HepG2 (cell line): ENCODE data around the gene CFL1. TPM values are rescaled to one million over a fixed set of nuclear protein-coding genes. Genes with fewer than 3 reads are reported as not detected.

Experiments
- BHLHE40 ChIP-seq: IDR thresholded peaks from 2 replicates; pipeline ENCODE4 v1.6.1; 2011; ENCODE audit warnings: low read length, improper control_type of control experiment
- CERS6 ChIP-seq: sonication (generic); formaldehyde crosslinking; IDR thresholded peaks from 2 replicates; pipeline ENCODE4 v1.5.0; 2020; ENCODE audit warnings: missing genetic modification reagents
- CREM ChIP-seq, 2 experiments: sonication (generic) in 1 of 2; formaldehyde crosslinking in 1 of 2; IDR thresholded peaks; 2 replicates each; pipeline versions ENCODE4 v1.4.0 to v1.6.1; 2016 to 2020; ENCODE audit warnings: antibody characterized with exemption in 1 of 2, mild to moderate bottlenecking in 1 of 2, missing genetic modification reagents in 1 of 2
- FOXP1 ChIP-seq, 2 experiments: fragments of 450-650 bp in 1 of 2; IDR thresholded peaks; 2 replicates each; pipeline ENCODE4 v1.6.1; 2017 to 2018; ENCODE audit warnings: antibody characterized with exemption in 1 of 2
- GATAD2A ChIP-seq: IDR thresholded peaks from 2 replicates; pipeline ENCODE4 v1.6.1; 2016
- KLF11 ChIP-seq: IDR thresholded peaks from 2 replicates; pipeline ENCODE4 v1.6.1; 2016; ENCODE audit warnings: missing compliant biosample characterization
- KLF6 ChIP-seq: IDR thresholded peaks from 2 replicates; pipeline ENCODE4 v1.8.0; 2016; ENCODE audit warnings: missing biosample characterization, missing genetic modification reagents
- MEIS1 ChIP-seq: sonication (generic); formaldehyde crosslinking; IDR thresholded peaks from 2 replicates; pipeline ENCODE4 v1.9.0; 2021; ENCODE audit warnings: mild to moderate bottlenecking, missing genetic modification reagents, moderate library complexity, borderline replicate concordance
- MXI1 ChIP-seq: IDR thresholded peaks from 3 replicates; pipeline ENCODE4 v1.6.1; 2012; ENCODE audit warnings: low read depth, low read length, inconsistent platforms, borderline replicate concordance
- PREB ChIP-seq: sonication (generic); formaldehyde crosslinking; IDR thresholded peaks from 2 replicates; pipeline ENCODE4 v1.4.0; 2020; ENCODE audit warnings: missing genetic modification reagents
- THYN1 ChIP-seq: sonication (generic); formaldehyde crosslinking; IDR thresholded peaks from 2 replicates; pipeline ENCODE4 v1.8.1; 2023; ENCODE audit warnings: low read depth, mild to moderate bottlenecking, moderate library complexity, missing genetic modification reagents, borderline replicate concordance
- YEATS2 ChIP-seq: sonication (generic); formaldehyde crosslinking; IDR thresholded peaks from 2 replicates; pipeline ENCODE4 v1.4.0; 2020; ENCODE audit warnings: missing genetic modification reagents, borderline replicate concordance
- ZNF230 ChIP-seq: sonication (generic); formaldehyde crosslinking; IDR thresholded peaks from 2 replicates; pipeline ENCODE4 v1.4.0; 2020; ENCODE audit warnings: mild to moderate bottlenecking, missing genetic modification reagents
- ZNF276 ChIP-seq: sonication (generic); formaldehyde crosslinking; IDR thresholded peaks from 2 replicates; pipeline ENCODE4 v1.4.0; 2020; ENCODE audit warnings: mild to moderate bottlenecking, low read depth, missing genetic modification reagents
- ZNF367 ChIP-seq: sonication (generic); formaldehyde crosslinking; IDR thresholded peaks from 2 replicates; pipeline ENCODE4 v1.4.0; 2020; ENCODE audit warnings: missing genetic modification reagents, borderline replicate concordance
- ZNF446 ChIP-seq: sonication (generic); formaldehyde crosslinking; IDR thresholded peaks from 2 replicates; pipeline ENCODE4 v1.5.0; 2020; ENCODE audit warnings: mild to moderate bottlenecking, missing genetic modification reagents
- ZNF460 ChIP-seq: sonication (generic); formaldehyde crosslinking; IDR thresholded peaks from 2 replicates; pipeline ENCODE4 v1.5.1; 2020; ENCODE audit warnings: missing genetic modification reagents, mild to moderate bottlenecking, borderline replicate concordance
- ZNF546 ChIP-seq: sonication (generic); formaldehyde crosslinking; conservative IDR thresholded peaks from 2 replicates; pipeline ENCODE4 v1.8.1; 2023; ENCODE audit warnings: mild to moderate bottlenecking, missing genetic modification reagents
- ZNF552 ChIP-seq: sonication (generic); formaldehyde crosslinking; IDR thresholded peaks from 2 replicates; pipeline ENCODE4 v1.9.0; 2022; ENCODE audit warnings: missing genetic modification reagents, mild to moderate bottlenecking, borderline replicate concordance
- ZNF570 ChIP-seq: sonication (generic); formaldehyde crosslinking; IDR thresholded peaks from 2 replicates; pipeline ENCODE4 v1.4.0; 2020; ENCODE audit warnings: mild to moderate bottlenecking, missing genetic modification reagents, borderline replicate concordance
- ZNF572 ChIP-seq: sonication (generic); formaldehyde crosslinking; IDR thresholded peaks from 2 replicates; pipeline ENCODE4 v1.5.1; 2020; ENCODE audit warnings: mild to moderate bottlenecking, missing genetic modification reagents
- ZNF776 ChIP-seq: sonication (generic); formaldehyde crosslinking; IDR thresholded peaks from 2 replicates; pipeline ENCODE4 v1.4.0; 2020; ENCODE audit warnings: mild to moderate bottlenecking, missing genetic modification reagents
- ZNF879 ChIP-seq: sonication (generic); formaldehyde crosslinking; IDR thresholded peaks from 2 replicates; pipeline ENCODE4 v1.8.1; 2023; ENCODE audit warnings: missing genetic modification reagents
- polyA plus RNA-seq, 8 experiments: library from polyadenylated mRNA; depleted of rRNA in 3 of 8; stranded (reverse) in 7 of 8; unstranded in 1 of 8; fragments of >200 nt; fragmentation: Illumina TruSeq in 4 of 8; extraction: Trizol in 4 of 8; gene quantifications; 2 replicates each; pipeline versions ENCODE4 v1.2.1 to v1.2.3, GENCODE V29; 2011 to 2016; ENCODE audit warnings: low read depth in 4 of 8, missing spikeins in 1 of 8, mixed read lengths in 1 of 8; ENCODE audit not compliant: insufficient read depth in 1 of 8
- total RNA-seq, 5 experiments: library from RNA; depleted of rRNA; stranded (reverse); fragments of >200 nt; fragmentation: Illumina TruSeq; extraction: Trizol; gene quantifications; 2 replicates each; pipeline ENCODE4 v1.2.3, GENCODE V29; 2016; ENCODE audit warnings: low read depth in 1 of 5
- TF ChIP-seq, protein P1 (sequence below): sonication (generic); formaldehyde crosslinking; IDR thresholded peaks from 2 replicates; pipeline ENCODE4 v1.8.0; 2022; ENCODE audit warnings: mild to moderate bottlenecking, missing genetic modification reagents; ENCODE audit not compliant: insufficient replicate concordance

The CFL1 gene
- total and polyA plus RNA-seq, 2 of the 13 experiments (the other 11 are each of a cell fraction or from before 2014, with no cell fraction given) = 379 to 383 TPM

- no peak for TF ChIP-seq ZNF570 (CRISPR knock-in tag)
- TF ChIP-seq ZNF446 (CRISPR knock-in tag) = peak; percentile 81; the same call in 1 of the 2 replicates
- peak; percentile 92 for TF ChIP-seq YEATS2
- TF ChIP-seq ZNF572 (CRISPR knock-in tag) = no peak; the same call in 1 of the 2 replicates
- TF ChIP-seq KLF6 (CRISPR knock-in tag) = peak; percentile 84; the same call in 1 of the 2 replicates
- no peak for TF ChIP-seq ZNF367
- no peak for TF ChIP-seq BHLHE40
- no peak for TF ChIP-seq PREB
- TF ChIP-seq ZNF230 (CRISPR knock-in tag) = no peak
- 0 out of 2 replicates have a peak, but pooled peaks have one; percentile 85 for TF ChIP-seq ZNF552 (CRISPR knock-in tag)
- no peak; the same call in 2 of the 3 replicates for TF ChIP-seq MXI1
- TF ChIP-seq CERS6 = no peak
- peak; percentile 79 for TF ChIP-seq CREM (IDR thresholded peaks at IDR 0.05)
- TF ChIP-seq CREM (CRISPR knock-in tag; IDR thresholded peaks at IDR 0.05) = no peak
- TF ChIP-seq ZNF460 (CRISPR knock-in tag) = no peak; the same call in 1 of the 2 replicates
- peak; percentile 87; the same call in 1 of the 2 replicates for TF ChIP-seq ZNF776 (CRISPR knock-in tag)
- no peak for TF ChIP-seq KLF11
- TF ChIP-seq, protein P1, sequence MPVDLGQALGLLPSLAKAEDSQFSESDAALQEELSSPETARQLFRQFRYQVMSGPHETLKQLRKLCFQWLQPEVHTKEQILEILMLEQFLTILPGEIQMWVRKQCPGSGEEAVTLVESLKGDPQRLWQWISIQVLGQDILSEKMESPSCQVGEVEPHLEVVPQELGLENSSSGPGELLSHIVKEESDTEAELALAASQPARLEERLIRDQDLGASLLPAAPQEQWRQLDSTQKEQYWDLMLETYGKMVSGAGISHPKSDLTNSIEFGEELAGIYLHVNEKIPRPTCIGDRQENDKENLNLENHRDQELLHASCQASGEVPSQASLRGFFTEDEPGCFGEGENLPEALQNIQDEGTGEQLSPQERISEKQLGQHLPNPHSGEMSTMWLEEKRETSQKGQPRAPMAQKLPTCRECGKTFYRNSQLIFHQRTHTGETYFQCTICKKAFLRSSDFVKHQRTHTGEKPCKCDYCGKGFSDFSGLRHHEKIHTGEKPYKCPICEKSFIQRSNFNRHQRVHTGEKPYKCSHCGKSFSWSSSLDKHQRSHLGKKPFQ (CRISPR knock-in tag) = peak; percentile 47
- no peak for TF ChIP-seq MEIS1
- TF ChIP-seq THYN1 (CRISPR knock-in tag) = no peak
- TF ChIP-seq ZNF879 (CRISPR knock-in tag) = no peak
- peak; percentile 38; the same call in 1 of the 2 replicates for TF ChIP-seq ZNF276 (CRISPR knock-in tag)
- TF ChIP-seq FOXP1 (IDR thresholded peaks at IDR 0.05) = no peak
- no peak for TF ChIP-seq FOXP1 (CRISPR knock-in tag; IDR thresholded peaks at IDR 0.05)
- 0 out of 2 replicates have a peak, but pooled peaks have one; percentile 47 for TF ChIP-seq ZNF546 (CRISPR knock-in tag)
- peak; percentile 80 for TF ChIP-seq GATAD2A (CRISPR knock-in tag)
These were observed 2.5 kb upstream of the CFL1 start, which contains the start of gene MUS81 (continued) for GRCh38 chr11:65860278-65861164.
